Measurements from ENCODE around the gene INSR.

DNA sequence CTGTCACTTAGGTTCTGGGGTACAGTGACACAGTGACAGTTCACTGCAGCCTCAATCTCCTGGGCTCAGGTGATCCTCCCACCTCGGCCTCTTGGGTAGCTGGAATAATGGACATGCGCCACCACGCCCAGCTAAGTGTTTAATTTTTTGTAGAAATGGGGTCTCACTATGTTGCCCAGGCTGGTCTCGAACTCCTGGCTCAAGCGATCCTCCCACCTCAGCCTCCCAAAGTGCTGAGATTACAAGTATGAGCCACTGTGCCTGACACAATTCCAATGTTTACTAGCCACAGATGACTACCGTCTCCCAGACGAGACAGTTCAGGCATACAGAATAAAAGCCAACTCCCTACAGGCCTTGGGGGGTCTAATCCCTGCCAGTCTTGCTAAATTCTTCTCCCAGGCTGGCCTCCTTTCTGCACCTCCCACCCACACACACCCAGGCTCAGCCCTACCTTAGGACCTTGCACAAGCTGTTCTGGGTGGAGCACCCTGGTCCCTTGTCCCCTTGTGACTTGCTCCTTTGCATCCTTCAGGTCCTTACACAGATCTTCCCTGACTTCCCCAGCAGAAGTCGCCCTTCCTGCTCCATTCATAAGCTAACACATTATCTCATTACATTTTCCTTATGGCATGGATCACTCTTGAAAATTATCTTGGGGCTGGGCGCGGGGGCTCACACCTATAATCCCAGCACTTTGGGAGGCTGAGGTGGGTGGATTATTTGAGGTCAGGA, 106.4 kb downstream of the INSR start:
- TF ChIP-seq EZH2 (IDR thresholded peaks at IDR 0.05; ENCODE audit: low read depth, low read length, severe bottlenecking) (no peak), MAX (IDR thresholded peaks at IDR 0.05) (no peak), CTCF (IDR thresholded peaks at IDR 0.05; ENCODE audit: control extremely low read depth in 1 of 3, insufficient read depth in 1 of 3, low read depth in 1 of 3, low read length in 3 of 3) (no peak), EP300 (IDR thresholded peaks at IDR 0.05; ENCODE audit: borderline replicate concordance in 1 of 2, low read depth in 2 of 2, low read length in 2 of 2) (no peak), CBX8 (IDR thresholded peaks at IDR 0.05; ENCODE audit: borderline replicate concordance, low read depth, low read length) (no peak), POLR2AphosphoS5 (IDR thresholded peaks at IDR 0.05; ENCODE audit: low read depth, low read length) (no peak), JUND (IDR thresholded peaks at IDR 0.05; ENCODE audit: low read length) (no peak), RAD21 (IDR thresholded peaks at IDR 0.05 in 1 of 2, conservative IDR thresholded peaks at IDR 0.05 in 1 of 2; ENCODE audit: low read depth in 2 of 2, low read length in 2 of 2) (no peak), FOSL1 (IDR thresholded peaks at IDR 0.05; ENCODE audit: insufficient read depth, low read depth, low read length) (no peak)
- TF ChIP-seq, protein P1, sequence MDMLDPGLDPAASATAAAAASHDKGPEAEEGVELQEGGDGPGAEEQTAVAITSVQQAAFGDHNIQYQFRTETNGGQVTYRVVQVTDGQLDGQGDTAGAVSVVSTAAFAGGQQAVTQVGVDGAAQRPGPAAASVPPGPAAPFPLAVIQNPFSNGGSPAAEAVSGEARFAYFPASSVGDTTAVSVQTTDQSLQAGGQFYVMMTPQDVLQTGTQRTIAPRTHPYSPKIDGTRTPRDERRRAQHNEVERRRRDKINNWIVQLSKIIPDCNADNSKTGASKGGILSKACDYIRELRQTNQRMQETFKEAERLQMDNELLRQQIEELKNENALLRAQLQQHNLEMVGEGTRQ (IDR thresholded peaks at IDR 0.05; ENCODE audit: low read length), result no peak
- TF ChIP-seq, protein P2, sequence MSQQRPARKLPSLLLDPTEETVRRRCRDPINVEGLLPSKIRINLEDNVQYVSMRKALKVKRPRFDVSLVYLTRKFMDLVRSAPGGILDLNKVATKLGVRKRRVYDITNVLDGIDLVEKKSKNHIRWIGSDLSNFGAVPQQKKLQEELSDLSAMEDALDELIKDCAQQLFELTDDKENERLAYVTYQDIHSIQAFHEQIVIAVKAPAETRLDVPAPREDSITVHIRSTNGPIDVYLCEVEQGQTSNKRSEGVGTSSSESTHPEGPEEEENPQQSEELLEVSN (IDR thresholded peaks at IDR 0.05), result no peak

All from H1 (cell line).